HL-60 (cell line): ENCODE results near the gene DERL2.
A peak's percentile ranks its signal among the peaks of the same experiment; 100 is the strongest.

Source experiments
- CTCF ChIP-seq: IDR thresholded peaks from one replicate; pipeline ENCODE4 v1.5.1; 2011; ENCODE audit warnings: low read length, control low read depth, inconsistent platforms; ENCODE audit not compliant: insufficient read depth
- GABPA ChIP-seq: IDR thresholded peaks from 2 replicates; pipeline ENCODE4 v1.6.1; 2012; ENCODE audit warnings: low read depth

GRCh38 chr17:5438716-5439445 lies 47.1 kb downstream of the DERL2 start, which contains the start of gene C1QBP:
- TF ChIP-seq CTCF (peak; percentile 52), GABPA (peak; percentile 70)
